Spleen (tissue), 11 donors: ENCODE data around the gene RAB44. TPM values are rescaled to one million over a fixed set of nuclear protein-coding genes. Genes with fewer than 3 reads are reported as not detected.
A peak's percentile ranks its signal among the peaks of the same experiment; 100 is the strongest.

ENCODE experiments used
- DNase-seq: peaks from one replicate; pipeline ENCODE4 v3.0.0-alpha.2; 2020
- H3K27ac ChIP-seq, 8 donors: fragments of 200-600 bp; sonication (generic) in 7 of 8; 1 replicate in 4 of 8; 2 replicates in 4 of 8; pipeline versions ENCODE4 v1.5.0 to v1.8.0; 2016 to 2021; ENCODE audit warnings: inconsistent platforms in 4 of 8, mild to moderate bottlenecking in 4 of 8, moderate library complexity in 1 of 8
- H3K27me3 ChIP-seq, 7 donors: fragments of 200-600 bp; sonication (generic) in 6 of 7; replicated peaks in 1 of 7; 1 replicate in 4 of 7; 2 replicates in 3 of 7; pipeline versions ENCODE4 v1.5.0 to v1.8.0; 2016 to 2021; ENCODE audit warnings: inconsistent platforms in 3 of 7, mild to moderate bottlenecking in 1 of 7
- H3K36me3 ChIP-seq, 6 donors: fragments of 200-600 bp; sonication (generic) in 5 of 6; 1 replicate in 4 of 6; 2 replicates in 2 of 6; pipeline versions ENCODE4 v1.5.0 to v1.8.0; 2016 to 2021; ENCODE audit warnings: inconsistent platforms in 2 of 6
- H3K4me1 ChIP-seq, 6 donors: fragments of 200-600 bp; sonication (generic) in 5 of 6; 1 replicate in 3 of 6; 2 replicates in 3 of 6; pipeline versions ENCODE4 v1.5.0 to v1.8.0; 2016 to 2021; ENCODE audit warnings: inconsistent platforms in 3 of 6
- H3K4me3 ChIP-seq, 8 donors: fragments of 200-600 bp; sonication (generic) in 7 of 8; 1 replicate in 4 of 8; 2 replicates in 4 of 8; pipeline versions ENCODE4 v1.5.0 to v1.8.0; 2016 to 2021; ENCODE audit warnings: inconsistent platforms in 4 of 8, mild to moderate bottlenecking in 4 of 8, moderate library complexity in 2 of 8
- H3K9me3 ChIP-seq, 8 donors: fragments of 200-600 bp; sonication (generic) in 7 of 8; 1 replicate in 4 of 8; 2 replicates in 4 of 8; pipeline versions ENCODE4 v1.5.0 to v1.8.0; 2016 to 2021; ENCODE audit warnings: inconsistent platforms in 4 of 8
- POLR2A ChIP-seq, 3 donors: fragments of 450-650 bp; IDR thresholded peaks; one replicate each; pipeline ENCODE4 v1.5.1; 2017; ENCODE audit warnings: antibody characterized with exemption in 3 of 3, mild to moderate bottlenecking in 1 of 3
- POLR2AphosphoS5 ChIP-seq, 3 donors: sonication (generic); formaldehyde crosslinking; IDR thresholded peaks; one replicate each; pipeline ENCODE4 v1.5.1; 2017; ENCODE audit warnings: antibody characterized with exemption in 3 of 3
- WGBS, 5 donors: extraction: QIAGEN DNeasy Blood & Tissue Kit in 3 of 5; methylation state at CpG; one replicate each; pipeline versions ENCODE4 v1.1.5 to v1.1.7; 2013 to 2018; 5-methylcytosine and 5-hydroxymethylcytosine counted together
- intact Hi-C: fragments of 100-400 bp; cut with DNase I; formaldehyde crosslinking; loops from one replicate; pipeline ENCODE4 v1.15.0; 2023; ENCODE audit warnings: low total_unique reads
- polyA plus RNA-seq, 3 donors: library from polyadenylated mRNA; stranded (reverse); fragments of 200-250 nt; gene quantifications; one replicate each; pipeline ENCODE4 v1.2.1, GENCODE V29; 2013
- total RNA-seq, 7 donors: library from RNA; depleted of rRNA in 3 of 7; stranded (reverse); fragments of >200 nt in 3 of 7; fragmentation: NEBNext Ultra II Directional in 4 of 7; extraction: Animal tissue kit (Norgen Biotek cat#: 25700) in 4 of 7; gene quantifications; one replicate each; pipeline versions ENCODE4 v1.1.0 to v1.2.1, GENCODE V29; 2016 to 2021
- TF ChIP-seq, protein P1 (sequence below), 11 experiments: fragments of 200-600 bp in 7 of 11; fragments of 450-650 bp in 4 of 11; sonication (generic) in 4 of 11; IDR thresholded peaks in 8 of 11; conservative IDR thresholded peaks in 3 of 11; 1 replicate in 7 of 11; 2 replicates in 4 of 11; pipeline versions ENCODE4 v1.4.0 to v1.8.0; 2016 to 2021; ENCODE audit warnings: antibody characterized with exemption in 11 of 11, inconsistent platforms in 4 of 11, mild to moderate bottlenecking in 1 of 11
- donor health status: healthy with polysubstance abuse.
- donor health status: DM: no; HTN: no; CAD: no; lungs with moderate emphysema.
- donor health status: DM: no; HTN: no; CAD: no.
- donor health status: Bipolar disorder and iron deficiency.
- donor health status: healthy.
- donor health status: DM: no; HTN: no; CAD: no.
- donor health status: DM: yes; HTN: yes; CAD: no.

Gene RAB44
- total and polyA plus RNA-seq, 10 donors = 0.06 to 3.5 (median 0.81) TPM

DNA sequence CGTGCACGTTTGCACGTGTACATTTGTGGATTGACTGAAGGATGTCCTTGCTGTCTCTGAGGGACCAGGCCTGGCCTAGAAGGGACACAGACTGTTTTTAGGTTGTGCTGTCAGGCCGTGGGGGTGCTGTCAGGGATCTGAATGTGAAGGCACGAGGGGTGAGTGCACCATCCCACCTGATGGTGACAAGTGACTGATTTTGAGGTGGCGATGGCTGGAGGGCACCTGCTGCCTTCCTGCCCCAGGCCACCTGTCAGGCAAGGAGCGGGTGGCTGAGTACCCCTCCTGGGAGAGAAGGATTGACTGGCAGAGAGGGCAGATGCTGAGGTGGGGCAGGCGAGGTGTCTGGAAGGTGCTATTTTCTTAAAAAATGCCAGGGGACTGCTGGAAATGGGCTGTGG lies 1.2 kb downstream of the RAB44 start:
- DNase-seq = peak; percentile 55
- Histone ChIP-seq H3K4me1 (peaks cover 0 to 55% (median 6%) of the 10 kb centered on the region in 6 donors), H3K27ac (no peak overlapping the region), H3K4me3 (no peak overlapping the region), H3K36me3 (peaks cover 0 to 2% (median 0%) of the 10 kb centered on the region in 6 donors), H3K9me3 (no peaks in the 10 kb centered on the region), H3K27me3 (no peaks in the 10 kb centered on the region)
- intact Hi-C loops = no loop called here
- no peak for TF ChIP-seq POLR2AphosphoS5 (IDR thresholded peaks at IDR 0.05)
- TF ChIP-seq POLR2A (IDR thresholded peaks at IDR 0.05) = no peak
- TF ChIP-seq, protein P1, sequence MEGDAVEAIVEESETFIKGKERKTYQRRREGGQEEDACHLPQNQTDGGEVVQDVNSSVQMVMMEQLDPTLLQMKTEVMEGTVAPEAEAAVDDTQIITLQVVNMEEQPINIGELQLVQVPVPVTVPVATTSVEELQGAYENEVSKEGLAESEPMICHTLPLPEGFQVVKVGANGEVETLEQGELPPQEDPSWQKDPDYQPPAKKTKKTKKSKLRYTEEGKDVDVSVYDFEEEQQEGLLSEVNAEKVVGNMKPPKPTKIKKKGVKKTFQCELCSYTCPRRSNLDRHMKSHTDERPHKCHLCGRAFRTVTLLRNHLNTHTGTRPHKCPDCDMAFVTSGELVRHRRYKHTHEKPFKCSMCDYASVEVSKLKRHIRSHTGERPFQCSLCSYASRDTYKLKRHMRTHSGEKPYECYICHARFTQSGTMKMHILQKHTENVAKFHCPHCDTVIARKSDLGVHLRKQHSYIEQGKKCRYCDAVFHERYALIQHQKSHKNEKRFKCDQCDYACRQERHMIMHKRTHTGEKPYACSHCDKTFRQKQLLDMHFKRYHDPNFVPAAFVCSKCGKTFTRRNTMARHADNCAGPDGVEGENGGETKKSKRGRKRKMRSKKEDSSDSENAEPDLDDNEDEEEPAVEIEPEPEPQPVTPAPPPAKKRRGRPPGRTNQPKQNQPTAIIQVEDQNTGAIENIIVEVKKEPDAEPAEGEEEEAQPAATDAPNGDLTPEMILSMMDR (IDR thresholded peaks at IDR 0.05 in 8 of 11, conservative IDR thresholded peaks at IDR 0.05 in 3 of 11) = no peak
- WGBS, 5 donors = 69 to 89% (median 81%) methylated on average over 8 of the region's 8 CpGs

DNA sequence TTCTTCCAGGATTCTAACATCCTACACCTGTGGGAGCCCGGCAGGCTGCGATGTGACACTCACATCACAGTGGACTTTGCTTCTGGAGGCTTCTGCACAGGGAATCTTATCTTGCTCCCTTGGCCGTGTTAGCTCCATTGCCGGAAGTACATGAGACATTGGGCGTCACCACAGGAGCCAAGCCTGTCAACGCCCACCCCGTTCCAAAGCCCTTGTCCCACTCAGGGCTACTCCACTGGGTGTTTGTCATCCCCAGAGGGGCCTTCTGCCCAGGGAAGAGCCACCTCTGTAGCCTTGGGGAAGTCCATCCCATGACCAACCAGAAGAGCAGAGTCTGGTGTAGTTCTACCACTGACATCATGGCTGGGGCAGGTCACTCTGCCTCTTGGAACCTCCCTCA lies 1.7 kb downstream of the RAB44 start:
- DNase-seq = peak; percentile 43
- peaks cover 0 to 55% (median 6%) of the 10 kb centered on the region in 6 donors for H3K4me1 ChIP-seq
- H3K9me3 ChIP-seq = no peaks in the 10 kb centered on the region
- peaks cover 0 to 5% (median 0%) of the 10 kb centered on the region in 6 donors for H3K36me3 ChIP-seq
- WGBS, 5 donors = 80 to 89% (median 84%) methylated on average over 7 of the region's 7 CpGs
- no peak overlapping the region for H3K4me3 ChIP-seq
- intact Hi-C loops = no loop called here
- TF ChIP-seq POLR2AphosphoS5 (IDR thresholded peaks at IDR 0.05) (no peak), POLR2A (IDR thresholded peaks at IDR 0.05) (no peak)
- TF ChIP-seq, protein P1 (IDR thresholded peaks at IDR 0.05 in 8 of 11, conservative IDR thresholded peaks at IDR 0.05 in 3 of 11) = no peak
- no peak overlapping the region for H3K27ac ChIP-seq
- H3K27me3 ChIP-seq = no peaks in the 10 kb centered on the region

DNA sequence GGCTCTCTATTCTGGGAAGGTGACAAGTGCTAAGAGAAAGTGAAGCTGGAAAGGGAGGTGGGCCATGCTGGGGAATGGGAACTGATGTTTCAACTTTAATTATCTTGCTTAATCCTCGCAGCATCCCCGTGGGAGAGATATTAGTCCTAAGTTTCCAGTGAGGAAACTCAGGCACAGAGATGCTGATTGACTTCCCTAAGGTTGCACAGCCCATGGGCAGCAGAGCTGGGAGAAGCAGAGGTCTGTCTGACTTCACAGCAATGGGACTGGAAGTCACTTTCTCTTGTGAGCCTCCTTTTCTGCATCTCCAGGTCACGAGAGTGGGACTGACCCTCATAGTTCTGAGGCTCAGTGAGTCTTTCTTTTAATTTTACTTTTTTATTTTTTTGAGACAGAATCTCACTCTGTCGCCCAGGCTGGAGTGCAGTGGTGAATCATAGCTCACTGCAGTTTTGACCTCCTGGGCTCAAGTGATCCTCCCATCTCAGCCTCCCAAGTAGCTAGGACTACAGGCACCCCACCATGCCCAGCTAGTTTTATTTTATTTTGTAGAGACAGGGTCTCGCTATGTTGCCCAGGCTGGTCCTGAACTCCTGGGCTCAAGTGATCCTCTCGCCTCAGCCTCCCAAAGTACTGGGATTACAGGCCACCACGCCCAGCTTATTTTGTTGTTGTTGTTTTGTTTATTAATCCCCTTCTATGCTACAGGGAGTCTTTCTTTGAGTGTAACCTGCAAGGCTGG lies 2.6 kb downstream of the RAB44 start:
- Histone ChIP-seq H3K9me3 (no peaks in the 10 kb centered on the region), H3K4me1 (peaks cover 0 to 55% (median 6%) of the 10 kb centered on the region in 6 donors), H3K36me3 (peaks cover 0 to 5% (median 0%) of the 10 kb centered on the region in 6 donors), H3K27ac (peak overlapping the region in 2 of 8 donors; percentile 27 to 38), H3K4me3 (no peak overlapping the region), H3K27me3 (no peaks in the 10 kb centered on the region)
- TF ChIP-seq POLR2AphosphoS5 (IDR thresholded peaks at IDR 0.05) (no peak), POLR2A (IDR thresholded peaks at IDR 0.05) (no peak)
- TF ChIP-seq, protein P1 (IDR thresholded peaks at IDR 0.05 in 8 of 11, conservative IDR thresholded peaks at IDR 0.05 in 3 of 11) = no peak
- peak; percentile 21 for DNase-seq
- WGBS, 5 donors = 75 to 93% (median 84%) methylated on average over 7 of the region's 7 CpGs
- intact Hi-C loops = no loop called here

DNA sequence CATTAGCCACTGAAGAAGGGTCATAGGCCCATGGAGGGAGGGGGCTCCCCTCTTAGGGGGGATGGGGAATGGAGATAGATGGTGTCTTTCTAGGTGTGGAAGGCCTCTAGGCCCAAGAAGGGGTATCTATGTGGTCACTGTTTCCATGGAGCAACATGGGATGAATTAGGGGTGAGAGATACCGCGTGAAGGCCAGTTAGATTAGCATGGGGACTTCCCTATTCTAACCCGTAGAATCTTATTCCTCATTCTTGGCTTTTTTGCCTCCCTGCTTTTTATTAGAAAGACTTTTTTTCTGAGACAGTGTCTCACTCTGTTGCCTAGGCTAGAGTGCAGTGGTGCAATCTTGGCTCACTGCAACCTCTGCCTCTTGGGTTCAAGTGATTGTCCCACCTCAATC lies 3.2 kb downstream of the RAB44 start:
- Histone ChIP-seq H3K36me3 (peaks cover 0 to 5% (median 0%) of the 10 kb centered on the region in 6 donors), H3K4me3 (no peak overlapping the region), H3K9me3 (no peaks in the 10 kb centered on the region), H3K27ac (peak overlapping the region in 2 of 8 donors; percentile 27 to 38), H3K27me3 (no peaks in the 10 kb centered on the region), H3K4me1 (peaks cover 0 to 55% (median 6%) of the 10 kb centered on the region in 6 donors)
- DNase-seq = no peak
- intact Hi-C loops = no loop called here
- TF ChIP-seq, protein P1 (IDR thresholded peaks at IDR 0.05 in 8 of 11, conservative IDR thresholded peaks at IDR 0.05 in 3 of 11) = no peak
- TF ChIP-seq POLR2AphosphoS5 (IDR thresholded peaks at IDR 0.05) (no peak), POLR2A (IDR thresholded peaks at IDR 0.05) (no peak)
- WGBS, 5 donors = 23 to 56% (median 50%) methylated on average over 3 of the region's 3 CpGs
